ENCODE results near the gene C3orf70.

- no peak for TF ChIP-seq ZNF830 (tag by site-specific recombination; IDR thresholded peaks at IDR 0.05; ENCODE audit: low read depth)
- no peak for TF ChIP-seq ZNF311 (tag by site-specific recombination; IDR thresholded peaks at IDR 0.05; ENCODE audit: borderline replicate concordance)
- no peak for TF ChIP-seq ZNF785 (tag by site-specific recombination; IDR thresholded peaks at IDR 0.05)
- TF ChIP-seq TRIM28 (IDR thresholded peaks at IDR 0.05; ENCODE audit: borderline replicate concordance, low read length), result no peak
- TF ChIP-seq ZNF214 (tag by site-specific recombination; IDR thresholded peaks at IDR 0.05; ENCODE audit: borderline replicate concordance), result no peak
- no peak for TF ChIP-seq CTCF (tag by site-specific recombination; IDR thresholded peaks at IDR 0.05)
- TF ChIP-seq, protein P1, sequence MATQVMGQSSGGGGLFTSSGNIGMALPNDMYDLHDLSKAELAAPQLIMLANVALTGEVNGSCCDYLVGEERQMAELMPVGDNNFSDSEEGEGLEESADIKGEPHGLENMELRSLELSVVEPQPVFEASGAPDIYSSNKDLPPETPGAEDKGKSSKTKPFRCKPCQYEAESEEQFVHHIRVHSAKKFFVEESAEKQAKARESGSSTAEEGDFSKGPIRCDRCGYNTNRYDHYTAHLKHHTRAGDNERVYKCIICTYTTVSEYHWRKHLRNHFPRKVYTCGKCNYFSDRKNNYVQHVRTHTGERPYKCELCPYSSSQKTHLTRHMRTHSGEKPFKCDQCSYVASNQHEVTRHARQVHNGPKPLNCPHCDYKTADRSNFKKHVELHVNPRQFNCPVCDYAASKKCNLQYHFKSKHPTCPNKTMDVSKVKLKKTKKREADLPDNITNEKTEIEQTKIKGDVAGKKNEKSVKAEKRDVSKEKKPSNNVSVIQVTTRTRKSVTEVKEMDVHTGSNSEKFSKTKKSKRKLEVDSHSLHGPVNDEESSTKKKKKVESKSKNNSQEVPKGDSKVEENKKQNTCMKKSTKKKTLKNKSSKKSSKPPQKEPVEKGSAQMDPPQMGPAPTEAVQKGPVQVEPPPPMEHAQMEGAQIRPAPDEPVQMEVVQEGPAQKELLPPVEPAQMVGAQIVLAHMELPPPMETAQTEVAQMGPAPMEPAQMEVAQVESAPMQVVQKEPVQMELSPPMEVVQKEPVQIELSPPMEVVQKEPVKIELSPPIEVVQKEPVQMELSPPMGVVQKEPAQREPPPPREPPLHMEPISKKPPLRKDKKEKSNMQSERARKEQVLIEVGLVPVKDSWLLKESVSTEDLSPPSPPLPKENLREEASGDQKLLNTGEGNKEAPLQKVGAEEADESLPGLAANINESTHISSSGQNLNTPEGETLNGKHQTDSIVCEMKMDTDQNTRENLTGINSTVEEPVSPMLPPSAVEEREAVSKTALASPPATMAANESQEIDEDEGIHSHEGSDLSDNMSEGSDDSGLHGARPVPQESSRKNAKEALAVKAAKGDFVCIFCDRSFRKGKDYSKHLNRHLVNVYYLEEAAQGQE (tag by site-specific recombination; IDR thresholded peaks at IDR 0.05), result no peak
- TF ChIP-seq SETDB1 (IDR thresholded peaks at IDR 0.05; ENCODE audit: insufficient read length, low read length), result no peak
Observed at GRCh38 chr3:185084901-185085300, 68.0 kb downstream of the C3orf70 start.

Measured in HEK293 (cell line).